Spleen (tissue), 7 donors: ENCODE data around the gene SLC1A1.

ENCODE experiments used
- POLR2A ChIP-seq, 3 donors: fragments of 450-650 bp; IDR thresholded peaks; one replicate each; pipeline ENCODE4 v1.5.1; 2017; ENCODE audit warnings: antibody characterized with exemption in 3 of 3, mild to moderate bottlenecking in 1 of 3
- TF ChIP-seq, protein P1 (sequence below), 11 experiments: fragments of 200-600 bp in 7 of 11; fragments of 450-650 bp in 4 of 11; sonication (generic) in 4 of 11; IDR thresholded peaks in 8 of 11; conservative IDR thresholded peaks in 3 of 11; 1 replicate in 7 of 11; 2 replicates in 4 of 11; pipeline versions ENCODE4 v1.4.0 to v1.8.0; 2016 to 2021; ENCODE audit warnings: antibody characterized with exemption in 11 of 11, inconsistent platforms in 4 of 11, mild to moderate bottlenecking in 1 of 11
- donor health status: DM: no; HTN: no; CAD: no; lungs with moderate emphysema.
- donor health status: DM: no; HTN: no; CAD: no.
- donor health status: DM: no; HTN: no; CAD: no.

DNA sequence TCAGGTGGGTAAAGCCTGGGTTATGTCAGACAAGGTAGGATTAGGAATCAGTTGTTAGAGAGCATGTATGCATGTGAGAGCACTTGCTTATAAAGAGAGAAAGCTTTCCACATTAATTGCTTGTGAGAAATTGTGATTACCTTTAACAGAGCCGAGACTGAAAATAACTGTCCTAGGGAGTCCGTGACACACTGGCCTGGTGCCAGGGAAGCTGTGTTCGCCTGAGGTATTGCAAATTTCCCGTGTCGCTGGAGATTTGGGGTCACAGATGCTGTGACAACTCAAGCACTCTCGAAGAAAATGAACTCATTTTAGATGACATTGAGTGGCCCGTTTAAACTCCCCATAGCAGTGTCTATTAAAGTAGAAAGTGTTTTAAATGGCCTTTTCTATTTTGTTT is 9.6 kb downstream of the SLC1A1 start:
- TF ChIP-seq, protein P1, sequence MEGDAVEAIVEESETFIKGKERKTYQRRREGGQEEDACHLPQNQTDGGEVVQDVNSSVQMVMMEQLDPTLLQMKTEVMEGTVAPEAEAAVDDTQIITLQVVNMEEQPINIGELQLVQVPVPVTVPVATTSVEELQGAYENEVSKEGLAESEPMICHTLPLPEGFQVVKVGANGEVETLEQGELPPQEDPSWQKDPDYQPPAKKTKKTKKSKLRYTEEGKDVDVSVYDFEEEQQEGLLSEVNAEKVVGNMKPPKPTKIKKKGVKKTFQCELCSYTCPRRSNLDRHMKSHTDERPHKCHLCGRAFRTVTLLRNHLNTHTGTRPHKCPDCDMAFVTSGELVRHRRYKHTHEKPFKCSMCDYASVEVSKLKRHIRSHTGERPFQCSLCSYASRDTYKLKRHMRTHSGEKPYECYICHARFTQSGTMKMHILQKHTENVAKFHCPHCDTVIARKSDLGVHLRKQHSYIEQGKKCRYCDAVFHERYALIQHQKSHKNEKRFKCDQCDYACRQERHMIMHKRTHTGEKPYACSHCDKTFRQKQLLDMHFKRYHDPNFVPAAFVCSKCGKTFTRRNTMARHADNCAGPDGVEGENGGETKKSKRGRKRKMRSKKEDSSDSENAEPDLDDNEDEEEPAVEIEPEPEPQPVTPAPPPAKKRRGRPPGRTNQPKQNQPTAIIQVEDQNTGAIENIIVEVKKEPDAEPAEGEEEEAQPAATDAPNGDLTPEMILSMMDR (IDR thresholded peaks at IDR 0.05 in 8 of 11, conservative IDR thresholded peaks at IDR 0.05 in 3 of 11): no peak
- TF ChIP-seq POLR2A (IDR thresholded peaks at IDR 0.05): no peak
